GM18508 (cell line): ENCODE measurements around the gene ARRB1.

Source experiments
- ATAC-seq: cut with Tn5 transposase; IDR thresholded peaks from one replicate; pipeline ENCODE4 v1.9.1; 2021; ENCODE audit warnings: moderate number of reproducible peaks; ENCODE audit not compliant: insufficient read depth, unreplicated experiment

ARRB1 gene

GRCh38 chr11:75239531-75240290, 111.8 kb downstream of the ARRB1 start:
- ATAC-seq = no peak

DNA sequence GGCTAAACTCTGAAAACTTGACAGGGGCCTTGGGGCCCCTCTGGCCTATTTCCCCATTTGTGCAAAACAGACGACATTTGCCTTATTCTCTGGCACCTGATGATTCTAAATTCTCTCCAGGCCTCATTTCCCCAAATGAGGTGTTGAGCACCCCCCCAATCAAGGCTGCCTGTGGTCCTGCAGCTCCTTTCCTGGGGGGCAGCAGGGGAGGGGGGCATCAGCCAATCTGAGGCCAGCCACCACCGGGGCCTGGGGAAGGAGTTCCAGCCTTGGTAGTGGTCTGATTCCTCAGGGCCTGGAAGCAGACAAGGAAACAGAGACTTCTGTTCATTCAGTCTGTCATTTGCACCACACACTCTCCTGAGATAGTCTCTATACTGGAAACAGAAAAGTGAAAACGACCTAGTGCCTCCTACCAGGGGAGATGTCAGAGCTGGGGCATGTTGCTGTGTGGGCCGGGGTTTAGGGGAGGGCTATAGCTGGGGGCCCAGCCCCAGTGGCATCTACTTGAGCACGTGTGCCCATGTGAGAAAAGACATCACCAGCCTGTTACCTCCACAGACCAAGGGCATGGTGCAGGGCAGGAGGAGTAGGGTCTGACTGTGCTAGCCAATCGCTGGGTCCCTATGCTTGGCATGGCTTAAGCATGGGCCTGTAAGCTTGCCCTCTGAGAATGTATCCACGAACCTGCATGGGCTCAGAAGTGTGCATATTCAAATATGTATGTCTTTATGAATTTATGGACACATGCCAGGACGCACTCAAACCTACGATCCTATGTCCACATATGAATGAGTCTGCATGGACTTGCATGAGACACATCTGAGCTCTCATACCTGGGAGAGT, 112.6 kb downstream of the ARRB1 start:
- ATAC-seq = no peak

GRCh38 chr11:75237050-75237449, 114.4 kb downstream of the ARRB1 start:
- ATAC-seq = no peak

DNA sequence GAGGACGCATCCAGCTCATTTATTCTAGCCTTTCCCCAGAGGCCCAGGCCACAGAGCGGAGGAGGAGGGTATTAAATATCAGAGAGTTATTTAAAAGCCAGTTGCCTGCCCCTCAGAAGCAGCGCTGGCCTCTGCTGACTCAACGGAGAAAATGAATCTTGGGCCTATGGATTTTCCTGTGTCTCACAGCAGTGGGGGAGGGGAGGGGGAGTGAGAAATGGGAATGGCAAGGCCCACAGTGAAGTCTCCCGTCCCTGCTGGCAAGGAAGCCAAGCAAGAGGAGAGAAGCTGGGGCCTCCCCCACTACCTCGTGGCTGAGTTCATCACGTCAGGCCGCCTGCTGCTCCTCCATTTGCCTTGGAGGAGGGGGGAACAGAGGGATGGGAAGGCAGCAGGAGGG, 115.4 kb downstream of the ARRB1 start:
- ATAC-seq = no peak

DNA sequence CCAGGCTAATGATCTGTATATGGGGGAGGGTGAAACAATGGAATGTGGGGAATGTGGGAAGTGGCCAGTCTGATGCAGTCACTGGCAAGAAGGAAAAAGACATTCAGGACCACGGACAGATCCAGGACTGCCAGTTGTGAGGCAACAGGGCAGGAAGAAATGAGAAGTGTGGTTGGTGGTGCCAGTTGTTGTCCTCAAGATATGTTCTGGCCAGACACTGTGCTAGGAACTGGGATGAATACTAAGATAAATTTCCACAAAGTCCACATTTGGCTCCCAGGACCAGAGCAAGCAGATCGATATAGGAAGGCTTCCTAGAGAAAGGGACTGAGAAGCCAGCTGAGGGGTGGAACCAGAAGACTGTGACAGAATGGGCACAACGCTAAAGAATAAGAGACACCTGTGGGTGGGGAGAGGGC, 117.7 kb downstream of the ARRB1 start:
- no peak for ATAC-seq

DNA sequence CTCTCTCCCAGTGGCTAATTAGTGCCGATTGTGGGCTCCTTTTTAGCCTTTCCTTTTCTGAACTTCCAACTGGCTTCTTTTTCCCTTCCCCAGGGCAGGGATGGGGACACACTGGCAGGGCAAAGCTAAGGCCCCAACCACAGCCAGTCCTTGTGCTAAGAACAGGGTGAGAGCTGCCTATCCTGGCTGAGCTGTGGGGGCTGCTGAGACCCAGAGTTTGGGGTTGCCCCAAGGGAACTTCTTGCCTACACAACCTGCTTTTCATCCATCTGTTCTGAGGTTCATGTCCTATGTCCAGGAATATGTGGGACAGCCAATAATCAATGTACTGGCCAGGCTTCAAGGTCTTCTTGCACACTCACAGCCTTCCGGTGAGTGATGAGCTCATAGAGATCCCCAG, 120.8 kb downstream of the ARRB1 start:
- ATAC-seq = no peak

DNA sequence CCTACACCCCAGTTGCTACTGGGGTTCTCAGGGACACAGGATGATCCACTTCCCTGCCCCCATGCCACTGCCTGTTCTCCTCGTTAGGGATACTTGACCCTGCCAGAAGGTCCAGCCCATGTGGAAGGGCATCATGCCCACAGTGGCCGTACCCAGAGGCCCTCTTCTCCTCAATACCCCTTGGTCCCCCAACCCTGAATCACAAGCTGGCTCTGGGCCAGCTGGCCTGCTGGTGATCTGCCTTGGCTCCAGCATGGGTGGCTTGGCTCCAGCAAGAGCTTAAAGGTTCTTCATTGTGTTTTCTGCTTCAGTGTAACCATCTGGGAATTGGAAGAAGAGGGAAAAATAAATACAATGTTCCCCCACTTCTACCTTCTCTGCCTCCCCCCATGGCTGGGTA, 122.0 kb downstream of the ARRB1 start:
- no peak for ATAC-seq

DNA sequence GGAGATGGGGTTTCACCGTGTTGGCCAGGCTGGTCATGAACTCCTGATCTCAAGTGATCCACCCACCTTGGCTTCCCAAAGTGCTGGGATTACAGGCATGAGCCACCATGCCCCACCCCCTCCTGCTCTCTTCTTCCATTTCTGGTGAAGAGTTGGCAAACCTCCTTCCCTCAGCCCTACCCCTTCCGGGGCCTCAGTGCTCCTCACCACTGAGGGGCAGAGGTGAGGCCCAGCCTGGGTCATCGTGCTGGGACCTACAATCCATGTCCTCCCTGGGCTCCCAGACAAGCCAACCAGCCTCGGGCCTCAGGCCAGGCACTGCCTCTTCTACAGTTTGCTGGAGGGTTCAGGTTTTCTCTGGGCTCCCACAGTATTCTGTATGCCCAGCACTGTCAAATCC, 125.7 kb downstream of the ARRB1 start:
- ATAC-seq = no peak

GRCh38 chr11:75223954-75224643, 127.4 kb downstream of the ARRB1 start:
- ATAC-seq = no peak

GRCh38 chr11:75219869-75220268, 131.6 kb downstream of the ARRB1 start:
- ATAC-seq = no peak

DNA sequence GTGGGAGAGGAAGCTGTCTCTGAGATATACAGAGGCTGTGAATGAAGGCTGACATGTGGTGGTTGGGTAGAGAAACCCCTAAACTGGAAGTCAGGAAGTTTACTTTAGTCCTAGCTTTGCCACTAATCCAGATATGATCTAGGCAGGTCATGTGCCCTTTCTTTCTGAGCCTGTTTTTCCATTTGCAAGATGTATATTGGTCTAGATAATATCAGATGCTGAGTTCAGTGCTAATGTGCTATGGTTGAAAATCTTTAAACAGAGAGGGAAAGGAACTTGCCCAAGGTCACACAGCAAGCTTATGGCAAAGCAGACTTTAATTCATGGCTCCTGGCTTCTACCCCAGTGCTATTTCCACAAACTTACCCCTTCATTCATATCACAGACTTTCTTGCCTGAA, 136.6 kb downstream of the ARRB1 start:
- no peak for ATAC-seq

- ATAC-seq = no peak
Measured at GRCh38 chr11:75214411-75214821, 137.0 kb downstream of the ARRB1 start.
